Trophoblast cell (in vitro differentiated cells and primary cell): ENCODE data around the gene MYNN.
A peak's percentile ranks its signal among the peaks of the same experiment; 100 is the strongest.

Experiments used
- DNase-seq, 2 donors: peaks; one replicate each; pipeline ENCODE4 v3.0.0-alpha.2; 2016
- H2AFZ ChIP-seq: 2 replicates; pipeline ENCODE4 v1.6.1; 2013; ENCODE audit warnings: low read length, moderate library complexity, mild to moderate bottlenecking; ENCODE audit not compliant: insufficient read depth, poor library complexity
- H2AK5ac ChIP-seq: 2 replicates; pipeline ENCODE4 v1.6.1; 2013; ENCODE audit warnings: mild to moderate bottlenecking, low read length
- H2BK120ac ChIP-seq: 2 replicates; pipeline ENCODE4 v1.6.1; 2013; ENCODE audit warnings: low read length, mild to moderate bottlenecking, moderate library complexity; ENCODE audit not compliant: insufficient read depth, poor library complexity
- H2BK12ac ChIP-seq: 2 replicates; pipeline ENCODE4 v1.6.1; 2013; ENCODE audit warnings: mild to moderate bottlenecking, low read length, moderate library complexity
- H2BK5ac ChIP-seq: 2 replicates; pipeline ENCODE4 v1.6.1; 2013; ENCODE audit warnings: low read length, low read depth, moderate library complexity, mild to moderate bottlenecking; ENCODE audit not compliant: poor library complexity
- H3K14ac ChIP-seq: 2 replicates; pipeline ENCODE4 v1.6.1; 2013; ENCODE audit warnings: mild to moderate bottlenecking, low read length
- H3K18ac ChIP-seq: 2 replicates; pipeline ENCODE4 v1.6.1; 2013; ENCODE audit warnings: mild to moderate bottlenecking, low read length
- H3K23ac ChIP-seq: 2 replicates; pipeline ENCODE4 v1.6.1; 2013; ENCODE audit warnings: low read length
- H3K27ac ChIP-seq: 2 replicates; pipeline ENCODE4 v1.5.1; 2013; ENCODE audit warnings: low read depth, mild to moderate bottlenecking, inconsistent platforms, low read length, moderate library complexity
- H3K27me3 ChIP-seq: 2 replicates; pipeline ENCODE4 v1.6.1; 2013; ENCODE audit warnings: inconsistent platforms, mild to moderate bottlenecking, low read length, moderate library complexity; ENCODE audit not compliant: insufficient read depth
- H3K36me3 ChIP-seq, 2 experiments: 1 replicate in 1 of 2; 2 replicates in 1 of 2; pipeline ENCODE4 v1.6.1; 2013; ENCODE audit warnings: low read length in 2 of 2, mild to moderate bottlenecking in 2 of 2, moderate library complexity in 1 of 2; ENCODE audit not compliant: insufficient read depth in 2 of 2, control insufficient read depth in 1 of 2
- H3K4ac ChIP-seq: 2 replicates; pipeline ENCODE4 v1.6.1; 2013; ENCODE audit warnings: low read depth, mild to moderate bottlenecking, low read length, moderate library complexity
- H3K4me1 ChIP-seq, 2 experiments: 1 replicate in 1 of 2; 2 replicates in 1 of 2; pipeline ENCODE4 v1.6.1; 2013; ENCODE audit warnings: low read length in 2 of 2, mild to moderate bottlenecking in 2 of 2, moderate library complexity in 1 of 2; ENCODE audit not compliant: insufficient read depth in 2 of 2, control insufficient read depth in 1 of 2
- H3K4me2 ChIP-seq: 2 replicates; pipeline ENCODE4 v1.6.1; 2013; ENCODE audit warnings: inconsistent platforms, mild to moderate bottlenecking, low read length, moderate library complexity
- H3K4me3 ChIP-seq: 2 replicates; pipeline ENCODE4 v1.5.1; 2013; ENCODE audit warnings: mild to moderate bottlenecking, low read depth, low read length, inconsistent platforms
- H3K79me1 ChIP-seq: one replicate; pipeline ENCODE4 v1.6.1; 2013; ENCODE audit warnings: low read length
- H3K79me2 ChIP-seq: 2 replicates; pipeline ENCODE4 v1.6.1; 2013; ENCODE audit warnings: low read length, mild to moderate bottlenecking; ENCODE audit not compliant: control insufficient read depth, insufficient read depth, poor library complexity
- H3K9ac ChIP-seq: 2 replicates; pipeline ENCODE4 v1.6.1; 2013; ENCODE audit warnings: mild to moderate bottlenecking, low read length
- H3K9me3 ChIP-seq: 2 replicates; pipeline ENCODE4 v1.6.1; 2013; ENCODE audit warnings: low read depth, mild to moderate bottlenecking, control low read depth, inconsistent platforms, low read length; ENCODE audit not compliant: insufficient read depth
- H4K12ac ChIP-seq: 2 replicates; pipeline ENCODE4 v1.6.1; 2013; ENCODE audit warnings: low read depth, mild to moderate bottlenecking, low read length, moderate library complexity
- H4K8ac ChIP-seq: 2 replicates; pipeline ENCODE4 v1.6.1; 2013; ENCODE audit warnings: low read depth, mild to moderate bottlenecking, low read length, moderate library complexity
- H4K91ac ChIP-seq: one replicate; pipeline ENCODE4 v1.6.1; 2013; ENCODE audit warnings: low read depth, mild to moderate bottlenecking, low read length, moderate library complexity
- WGBS: extraction: QIAGEN DNeasy Blood & Tissue Kit; methylation state at CpG from one replicate; pipeline ENCODE4 v1.1.7; 2013; ENCODE audit warnings: missing lambda C conversion rate; ENCODE audit not compliant: insufficient read length, insufficient coverage; ENCODE audit errors: extremely low coverage; 5-methylcytosine and 5-hydroxymethylcytosine counted together

The MYNN gene

DNA sequence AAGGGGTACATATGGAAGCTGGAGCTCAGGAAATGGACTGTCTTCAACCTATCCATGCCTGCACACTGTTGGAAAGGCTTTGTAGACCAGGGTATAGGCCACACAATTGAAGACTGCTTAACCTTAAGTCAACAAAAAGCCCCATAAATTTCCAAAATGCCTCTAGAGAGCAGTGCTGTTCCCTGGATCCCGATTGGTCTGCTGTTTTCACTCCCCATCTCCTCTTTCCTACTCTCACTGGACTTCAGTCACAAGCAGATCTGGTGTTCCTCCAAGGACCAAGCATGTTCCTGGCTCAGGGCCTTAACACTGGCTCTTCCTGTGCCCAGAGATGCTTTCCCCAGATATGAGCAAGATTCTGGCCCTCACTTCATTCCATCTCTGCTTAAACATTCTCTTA, 62.3 kb downstream of the MYNN start:
- no peak overlapping the region for H2BK120ac ChIP-seq
- no peak overlapping the region for H3K23ac ChIP-seq
- H4K91ac ChIP-seq, result no peak overlapping the region
- no peak overlapping the region for H3K4me2 ChIP-seq
- no peak for DNase-seq
- no peaks in the 10 kb centered on the region for H3K79me2 ChIP-seq
- no peak overlapping the region for H2AFZ ChIP-seq
- H4K12ac ChIP-seq, result no peak overlapping the region
- H3K27me3 ChIP-seq, result no peaks in the 10 kb centered on the region
- no peak overlapping the region for H3K27ac ChIP-seq
- no peak overlapping the region for H3K18ac ChIP-seq
- no peak overlapping the region for H3K4ac ChIP-seq
- WGBS, result no CpG with 5 or more reads among the region's 1 CpG
- no peak overlapping the region for H2BK5ac ChIP-seq
- no peak overlapping the region for H4K8ac ChIP-seq
- H3K4me3 ChIP-seq, result no peak overlapping the region
- no peaks in the 10 kb centered on the region for H3K4me1 ChIP-seq
- no peak overlapping the region for H2AK5ac ChIP-seq
- H3K14ac ChIP-seq, result no peak overlapping the region
- H2BK12ac ChIP-seq, result no peak overlapping the region
- no peaks in the 10 kb centered on the region for H3K36me3 ChIP-seq
- H3K9ac ChIP-seq, result no peak overlapping the region
- no peaks in the 10 kb centered on the region for H3K9me3 ChIP-seq
- H3K79me1 ChIP-seq, result no peaks in the 10 kb centered on the region

DNA sequence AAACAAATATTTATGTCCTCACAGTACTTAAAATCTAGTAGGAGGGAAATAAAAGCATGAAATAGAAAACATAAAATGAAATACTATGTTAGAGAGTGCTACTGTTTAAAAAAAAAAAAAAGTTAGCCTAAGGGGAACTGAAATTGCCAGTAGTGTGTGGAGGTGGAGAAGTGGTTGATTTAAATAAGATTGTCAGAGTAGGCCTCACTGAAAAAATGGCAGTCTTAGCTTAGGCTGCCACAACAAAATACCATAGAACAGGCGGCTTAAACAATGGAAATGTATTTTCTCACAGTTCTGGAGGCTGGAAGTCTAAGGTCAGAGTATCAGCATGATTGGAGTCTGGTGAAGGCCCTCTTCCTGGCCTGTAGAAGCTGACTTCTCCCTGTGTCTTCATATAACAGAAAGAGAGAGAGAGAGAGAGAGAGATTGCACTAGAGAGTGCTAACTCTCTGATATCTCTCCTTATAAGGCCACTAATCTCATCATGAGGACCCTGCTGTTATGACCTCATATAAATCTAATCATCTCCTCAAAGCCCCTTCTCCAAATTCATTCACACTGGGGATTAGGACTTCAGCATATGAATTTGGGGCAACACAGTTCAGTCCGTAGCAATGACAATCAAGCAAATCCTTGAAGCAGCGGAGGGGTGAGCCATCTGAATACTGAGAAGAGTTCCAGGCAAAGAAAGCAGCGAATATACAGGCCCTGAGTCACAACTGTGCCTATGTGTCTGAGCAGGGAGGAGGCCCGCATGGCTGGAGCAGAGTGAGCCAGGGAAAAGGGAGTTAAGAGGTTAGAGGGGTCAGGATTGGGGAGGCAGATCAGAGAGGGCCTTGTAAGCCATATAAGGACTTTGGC, 63.1 kb downstream of the MYNN start:
- no peaks in the 10 kb centered on the region for H3K36me3 ChIP-seq
- H3K4ac ChIP-seq, result no peak overlapping the region
- no peak overlapping the region for H3K14ac ChIP-seq
- no peak overlapping the region for H3K4me3 ChIP-seq
- no peak overlapping the region for H3K27ac ChIP-seq
- no CpG with 5 or more reads among the region's 5 CpGs for WGBS
- no peak overlapping the region for H4K8ac ChIP-seq
- no peaks in the 10 kb centered on the region for H3K79me2 ChIP-seq
- DNase-seq, result peak in 1 of 2 donors; percentile 17
- no peaks in the 10 kb centered on the region for H3K4me1 ChIP-seq
- H2AFZ ChIP-seq, result no peak overlapping the region
- no peak overlapping the region for H4K91ac ChIP-seq
- no peaks in the 10 kb centered on the region for H3K79me1 ChIP-seq
- no peak overlapping the region for H2BK120ac ChIP-seq
- no peak overlapping the region for H3K18ac ChIP-seq
- no peak overlapping the region for H4K12ac ChIP-seq
- H3K4me2 ChIP-seq, result no peak overlapping the region
- no peaks in the 10 kb centered on the region for H3K9me3 ChIP-seq
- H3K9ac ChIP-seq, result no peak overlapping the region
- H2BK5ac ChIP-seq, result no peak overlapping the region
- H2AK5ac ChIP-seq, result no peak overlapping the region
- no peak overlapping the region for H2BK12ac ChIP-seq
- H3K23ac ChIP-seq, result no peak overlapping the region
- H3K27me3 ChIP-seq, result no peaks in the 10 kb centered on the region

DNA sequence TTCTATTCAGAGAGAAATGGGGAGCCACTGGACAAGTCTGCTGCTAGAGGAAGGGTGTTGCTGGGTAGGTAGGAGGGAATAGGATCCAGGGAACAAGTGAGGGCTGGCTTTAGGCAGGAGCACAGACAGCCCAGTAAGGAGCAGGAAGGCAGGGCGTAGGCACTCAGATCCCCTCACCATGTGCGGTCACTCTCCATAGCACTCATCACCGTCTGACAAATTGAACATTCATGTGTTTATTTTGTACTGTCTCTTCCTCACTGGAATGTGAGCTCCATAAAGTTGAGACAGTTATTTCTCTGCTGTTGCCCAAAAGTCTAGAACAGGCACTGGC, 63.7 kb downstream of the MYNN start:
- no peak overlapping the region for H2BK5ac ChIP-seq
- no peak overlapping the region for H3K4me2 ChIP-seq
- no CpG with 5 or more reads among the region's 3 CpGs for WGBS
- H3K27me3 ChIP-seq, result no peaks in the 10 kb centered on the region
- H3K23ac ChIP-seq, result no peak overlapping the region
- H2AFZ ChIP-seq, result no peak overlapping the region
- no peak overlapping the region for H3K9ac ChIP-seq
- H3K4me3 ChIP-seq, result no peak overlapping the region
- no peak overlapping the region for H4K91ac ChIP-seq
- H2AK5ac ChIP-seq, result no peak overlapping the region
- H3K79me2 ChIP-seq, result no peaks in the 10 kb centered on the region
- H3K27ac ChIP-seq, result no peak overlapping the region
- no peak overlapping the region for H3K4ac ChIP-seq
- no peak overlapping the region for H2BK120ac ChIP-seq
- H3K36me3 ChIP-seq, result no peaks in the 10 kb centered on the region
- no peak for DNase-seq
- no peak overlapping the region for H3K14ac ChIP-seq
- H4K12ac ChIP-seq, result no peak overlapping the region
- no peaks in the 10 kb centered on the region for H3K9me3 ChIP-seq
- H2BK12ac ChIP-seq, result no peak overlapping the region
- no peaks in the 10 kb centered on the region for H3K79me1 ChIP-seq
- H3K4me1 ChIP-seq, result no peaks in the 10 kb centered on the region
- H3K18ac ChIP-seq, result no peak overlapping the region
- H4K8ac ChIP-seq, result no peak overlapping the region

DNA sequence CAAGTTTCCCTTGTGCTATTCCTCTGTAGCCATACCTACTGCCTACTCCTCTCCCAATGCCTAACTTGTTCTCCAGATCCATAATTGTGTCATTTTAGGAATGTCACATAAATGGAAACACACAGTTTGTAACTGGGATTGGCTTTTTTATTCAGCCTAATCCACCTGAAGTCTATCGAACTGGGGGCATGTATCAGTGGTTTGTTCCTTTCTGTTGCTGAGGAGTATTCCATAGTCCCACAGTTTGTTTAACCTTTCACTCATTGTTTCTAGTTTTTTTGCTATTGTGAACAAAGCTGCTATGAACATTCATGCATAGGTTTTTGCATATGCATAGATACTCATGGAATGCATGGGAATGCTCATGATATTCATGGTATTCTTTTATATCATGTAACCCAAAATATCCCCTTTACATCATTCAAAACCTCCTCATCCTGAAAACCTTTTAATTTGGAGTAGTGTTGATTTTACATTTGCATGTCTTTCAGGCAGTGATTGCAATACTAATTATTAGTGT, 65.4 kb downstream of the MYNN start:
- no peak overlapping the region for H3K4me2 ChIP-seq
- H3K4me1 ChIP-seq, result no peaks in the 10 kb centered on the region
- no peak overlapping the region for H4K91ac ChIP-seq
- H3K36me3 ChIP-seq, result no peaks in the 10 kb centered on the region
- WGBS, result no CpG with 5 or more reads among the region's 1 CpG
- H3K18ac ChIP-seq, result no peak overlapping the region
- H3K23ac ChIP-seq, result no peak overlapping the region
- no peak overlapping the region for H2BK12ac ChIP-seq
- no peak overlapping the region for H2AK5ac ChIP-seq
- no peak overlapping the region for H3K14ac ChIP-seq
- H3K9ac ChIP-seq, result no peak overlapping the region
- no peaks in the 10 kb centered on the region for H3K79me2 ChIP-seq
- no peaks in the 10 kb centered on the region for H3K79me1 ChIP-seq
- H2BK120ac ChIP-seq, result no peak overlapping the region
- DNase-seq, result no peak
- no peak overlapping the region for H4K8ac ChIP-seq
- no peak overlapping the region for H3K4ac ChIP-seq
- no peaks in the 10 kb centered on the region for H3K9me3 ChIP-seq
- no peak overlapping the region for H3K4me3 ChIP-seq
- H3K27ac ChIP-seq, result no peak overlapping the region
- no peaks in the 10 kb centered on the region for H3K27me3 ChIP-seq
- H2BK5ac ChIP-seq, result no peak overlapping the region
- H2AFZ ChIP-seq, result no peak overlapping the region
- H4K12ac ChIP-seq, result no peak overlapping the region
